CD4-positive, alpha-beta T cell treated with Interleukin-4 for 4 hours (primary cell): ENCODE results near the gene GRIN3B.
A peak's percentile ranks its signal among the peaks of the same experiment; 100 is the strongest.

Source experiments
- DNase-seq: peaks from one replicate; pipeline ENCODE4 v3.0.0-alpha.2; 2020

GRIN3B gene

GRCh38 chr19:991174-991931, 8.9 kb upstream of the GRIN3B start:
- peak; percentile 1 for DNase-seq

GRCh38 chr19:991932-992669, 8.1 kb upstream of the GRIN3B start:
- DNase-seq, result no peak

GRCh38 chr19:992670-993055, 7.6 kb upstream of the GRIN3B start:
- DNase-seq, result no peak

- no peak for DNase-seq
Measured at GRCh38 chr19:993361-993830, 6.8 kb upstream of the GRIN3B start.

GRCh38 chr19:993831-994393, 6.3 kb upstream of the GRIN3B start:
- no peak for DNase-seq

GRCh38 chr19:994516-994915, 5.7 kb upstream of the GRIN3B start:
- DNase-seq, result no peak

- no peak for DNase-seq
Measured at GRCh38 chr19:995051-995827, 5.0 kb upstream of the GRIN3B start.

GRCh38 chr19:996051-996838, 4.0 kb upstream of the GRIN3B start:
- peak; percentile 77 for DNase-seq

- no peak for DNase-seq
Measured at GRCh38 chr19:998064-998463, 2.2 kb upstream of the GRIN3B start.

GRCh38 chr19:999379-999719, 870 bp upstream of the GRIN3B start:
- DNase-seq, result no peak

- no peak for DNase-seq
Measured at GRCh38 chr19:1000591-1001537, 645 bp downstream of the GRIN3B start.

- peak; percentile 47 for DNase-seq
Measured at GRCh38 chr19:1001538-1002166, 1.4 kb downstream of the GRIN3B start.

- no peak for DNase-seq
Measured at GRCh38 chr19:1002600-1002999, 2.4 kb downstream of the GRIN3B start.

GRCh38 chr19:1003283-1003682, 3.1 kb downstream of the GRIN3B start:
- DNase-seq, result no peak

GRCh38 chr19:1004204-1004802, 4.1 kb downstream of the GRIN3B start:
- DNase-seq, result no peak

- no peak for DNase-seq
Measured at GRCh38 chr19:1004803-1005664, 4.8 kb downstream of the GRIN3B start.

GRCh38 chr19:1006711-1007398, 6.6 kb downstream of the GRIN3B start:
- DNase-seq, result no peak

GRCh38 chr19:1007399-1008251, 7.4 kb downstream of the GRIN3B start:
- no peak for DNase-seq
